Loucy (cell line): Measurements from ENCODE around the gene POTEE.
"Not testable (repeated sequence)": the region's sequence is repeated elsewhere in the genome, so short reads cannot be mapped to it uniquely, and the experiment has no call there.

ENCODE experiments used
- H2AFZ ChIP-seq: fragments of 200-600 bp; sonication (generic); 2 replicates; pipeline ENCODE4 v1.6.0; 2016; ENCODE audit warnings: antibody characterized with exemption, mild to moderate bottlenecking, low read length, moderate library complexity
- H3F3A ChIP-seq: fragments of 200-600 bp; 2 replicates; pipeline ENCODE4 v1.6.0; 2016; ENCODE audit warnings: antibody characterized with exemption, low read depth, mild to moderate bottlenecking
- H3K27me3 ChIP-seq: fragments of 200-600 bp; sonication (generic); 2 replicates; pipeline ENCODE4 v1.6.1; 2014; ENCODE audit warnings: low read length, mild to moderate bottlenecking; ENCODE audit not compliant: insufficient read depth, poor library complexity, severe bottlenecking
- H3K36me3 ChIP-seq: fragments of 200-600 bp; sonication (generic); 2 replicates; pipeline ENCODE4 v1.6.1; 2016; ENCODE audit warnings: low read length; ENCODE audit not compliant: insufficient read depth
- H3K4me1 ChIP-seq: fragments of 200-600 bp; sonication (generic); 2 replicates; pipeline ENCODE4 v1.5.1; 2014; ENCODE audit warnings: low read length, mild to moderate bottlenecking; ENCODE audit not compliant: insufficient read depth, poor library complexity, severe bottlenecking
- H3K4me2 ChIP-seq: fragments of 200-600 bp; sonication (generic); 2 replicates; pipeline ENCODE4 v1.6.0; 2014; ENCODE audit warnings: antibody characterized with exemption, low read length, low read depth, mild to moderate bottlenecking; ENCODE audit not compliant: poor library complexity, severe bottlenecking
- H3K4me3 ChIP-seq: fragments of 200-600 bp; sonication (generic); 2 replicates; pipeline ENCODE4 v1.5.1; 2014; ENCODE audit warnings: low read length, mild to moderate bottlenecking, mixed read lengths; ENCODE audit not compliant: poor library complexity, severe bottlenecking
- H3K79me2 ChIP-seq: fragments of 200-600 bp; sonication (generic); 2 replicates; pipeline ENCODE4 v1.6.1; 2014; ENCODE audit warnings: low read length; ENCODE audit not compliant: insufficient read depth
- H3K9ac ChIP-seq: fragments of 200-600 bp; sonication (generic); 2 replicates; pipeline ENCODE4 v1.6.0; 2014; ENCODE audit warnings: mild to moderate bottlenecking, low read depth, low read length, moderate library complexity; ENCODE audit not compliant: poor library complexity, severe bottlenecking
- H3K9me2 ChIP-seq: fragments of 200-600 bp; sonication (generic); replicated peaks from 2 replicates; pipeline ENCODE4 v1.6.1; 2016; ENCODE audit warnings: low read depth, low read length, mixed read lengths
- H3K9me3 ChIP-seq: fragments of 200-600 bp; sonication (generic); 2 replicates; pipeline ENCODE4 v1.6.1; 2014; ENCODE audit warnings: mild to moderate bottlenecking, antibody characterized with exemption, low read length, low read depth; ENCODE audit not compliant: insufficient read depth
- H4K20me1 ChIP-seq: fragments of 200-600 bp; sonication (generic); 2 replicates; pipeline ENCODE4 v1.6.0; 2014; ENCODE audit warnings: antibody characterized with exemption, low read length, mild to moderate bottlenecking; ENCODE audit not compliant: insufficient read depth, poor library complexity, severe bottlenecking
- CTCF ChIP-seq: fragments of 200-600 bp; sonication (generic); conservative IDR thresholded peaks from 2 replicates; pipeline ENCODE4 v1.5.1; 2014; ENCODE audit warnings: mild to moderate bottlenecking, antibody characterized with exemption, low read length
- EZH2phosphoT487 ChIP-seq: fragments of 200-600 bp; IDR thresholded peaks from 2 replicates; pipeline ENCODE4 v1.6.1; 2018; ENCODE audit warnings: antibody characterized with exemption, mild to moderate bottlenecking, moderate library complexity, borderline replicate concordance

POTEE gene

GRCh38 chr2:131209030-131209772 is at the start of gene POTEE:
Gene POTEE, plus strand, starts transcription at chr2:131209536. Its CDS starts 8,867 bp downstream, at chr2:131218403.
- H4K20me1 ChIP-seq, H3K4me2 ChIP-seq, H3K27me3 ChIP-seq, H3K36me3 ChIP-seq, H3K9me2 ChIP-seq, H2AFZ ChIP-seq, H3K4me3 ChIP-seq, H3K79me2 ChIP-seq, H3K9me3 ChIP-seq, H3K9ac ChIP-seq, H3F3A ChIP-seq, H3K4me1 ChIP-seq: not testable (repeated sequence)

- H3K9ac ChIP-seq, H3F3A ChIP-seq, H3K9me3 ChIP-seq, H3K27me3 ChIP-seq, H3K4me3 ChIP-seq, H3K36me3 ChIP-seq, H3K4me1 ChIP-seq, H4K20me1 ChIP-seq, H3K9me2 ChIP-seq, H2AFZ ChIP-seq, H3K79me2 ChIP-seq, H3K4me2 ChIP-seq: not testable (repeated sequence)
These were observed 43.8 kb upstream of the POTEE start for GRCh38 chr2:131165562-131165961.

- Histone ChIP-seq H3K79me2 (no peaks in the 10 kb centered on the region), H3K9me2 (no peaks in the 10 kb centered on the region), H3K4me3 (no peak overlapping the region), H3K36me3 (no peaks in the 10 kb centered on the region), H3K4me2 (no peak overlapping the region), H3K9me3 (no peaks in the 10 kb centered on the region), H2AFZ (no peak overlapping the region), H3K27me3 (no peaks in the 10 kb centered on the region), H4K20me1 (no peaks in the 10 kb centered on the region), H3K9ac (no peak overlapping the region), H3K4me1 (no peaks in the 10 kb centered on the region), H3F3A (no peaks in the 10 kb centered on the region)
- no peak for TF ChIP-seq EZH2phosphoT487
- no peak for TF ChIP-seq CTCF
These were observed 40.8 kb upstream of the POTEE start for GRCh38 chr2:131168538-131168937.

- not testable (repeated sequence) for H3K9ac ChIP-seq, H4K20me1 ChIP-seq, H3K4me2 ChIP-seq, H3K4me1 ChIP-seq, H3K27me3 ChIP-seq, H3K79me2 ChIP-seq, H3K4me3 ChIP-seq, H3K9me2 ChIP-seq, H3K36me3 ChIP-seq, H3K9me3 ChIP-seq, H2AFZ ChIP-seq, H3F3A ChIP-seq
These were observed 31.3 kb upstream of the POTEE start for GRCh38 chr2:131178050-131178449.

- not testable (repeated sequence) for H3K27me3 ChIP-seq, H3K79me2 ChIP-seq
These were observed 30.5 kb upstream of the POTEE start for GRCh38 chr2:131178721-131179418.

GRCh38 chr2:131181451-131181850 is 27.9 kb upstream of the POTEE start:
- H3K9me2 ChIP-seq, H3K36me3 ChIP-seq, H2AFZ ChIP-seq, H3K4me1 ChIP-seq, H3F3A ChIP-seq, H3K4me2 ChIP-seq, H4K20me1 ChIP-seq, H3K9ac ChIP-seq, H3K4me3 ChIP-seq, H3K27me3 ChIP-seq, H3K79me2 ChIP-seq, H3K9me3 ChIP-seq: not testable (repeated sequence)

More at GRCh38 chr2:131178721-131179418, 30.5 kb upstream of the POTEE start:
- H3K4me1 ChIP-seq, H3K4me3 ChIP-seq, H3K4me2 ChIP-seq, H3K9ac ChIP-seq, H3F3A ChIP-seq, H3K9me3 ChIP-seq, H2AFZ ChIP-seq, H4K20me1 ChIP-seq, H3K36me3 ChIP-seq, H3K9me2 ChIP-seq: not testable (repeated sequence)
